Esophagus squamous epithelium (tissue), 5 donors: Measurements from ENCODE around the gene SHISA2. TPM values are rescaled to one million over a fixed set of nuclear protein-coding genes. Genes with fewer than 3 reads are reported as not detected.

Experiments
- DNase-seq: peaks from one replicate; lab custom pipeline; 2025; lab: John Stamatoyannopoulos, UW
- H3K27ac ChIP-seq, 4 donors: fragments of 200-600 bp; sonication (generic); one replicate each; pipeline ENCODE4 v1.5.1; 2016 to 2019; ENCODE audit warnings: mild to moderate bottlenecking in 1 of 4
- H3K27me3 ChIP-seq, 4 donors: fragments of 200-600 bp; sonication (generic); 1 replicate in 3 of 4; 2 replicates in 1 of 4; pipeline versions ENCODE4 v1.5.1 to v1.6.0; 2017 to 2021; ENCODE audit warnings: antibody characterized with exemption in 1 of 4
- H3K36me3 ChIP-seq, 3 donors: fragments of 200-600 bp; sonication (generic); one replicate each; pipeline ENCODE4 v1.5.1; 2016 to 2019
- H3K4me1 ChIP-seq, 3 donors: fragments of 200-600 bp; sonication (generic); one replicate each; pipeline ENCODE4 v1.5.1; 2017 to 2019
- H3K4me3 ChIP-seq, 4 donors: fragments of 200-600 bp; sonication (generic); 1 replicate in 3 of 4; 2 replicates in 1 of 4; pipeline ENCODE4 v1.5.1; 2016 to 2019; ENCODE audit warnings: mild to moderate bottlenecking in 2 of 4, moderate library complexity in 1 of 4
- H3K9me3 ChIP-seq, 3 donors: fragments of 200-600 bp; sonication (generic); one replicate each; pipeline ENCODE4 v1.5.1; 2016 to 2019
- CTCF ChIP-seq, 6 experiments: fragments of 450-650 bp in 4 of 6; fragments of 200-600 bp in 2 of 6; sonication (generic) in 2 of 6; IDR thresholded peaks; one replicate each; pipeline ENCODE4 v1.5.1; 2016 to 2019; ENCODE audit warnings: antibody characterized with exemption in 6 of 6, mild to moderate bottlenecking in 4 of 6, moderate library complexity in 4 of 6
- POLR2A ChIP-seq, 4 donors: fragments of 450-650 bp; IDR thresholded peaks; one replicate each; pipeline ENCODE4 v1.6.1; 2017; ENCODE audit warnings: antibody characterized with exemption in 4 of 4, mild to moderate bottlenecking in 4 of 4, moderate library complexity in 3 of 4
- WGBS, 2 donors: methylation state at CpG; one replicate each; pipeline ENCODE4 v1.1.5; 2018; 5-methylcytosine and 5-hydroxymethylcytosine counted together
- intact Hi-C: fragments of 100-400 bp; cut with DNase I; formaldehyde crosslinking; loops from one replicate; pipeline ENCODE4 v1.15.0; 2022
- total RNA-seq, 4 donors: library from RNA; depleted of rRNA; stranded (reverse); fragments of >200 nt; gene quantifications; one replicate each; pipeline ENCODE4 v1.1.0, GENCODE V29; 2016
- donor health status: DM: yes; HTN: yes; CAD: no.

SHISA2 gene
- total RNA-seq, 4 donors from 2014 or later: 0.23 to 0.38 TPM; not detected in 2

- intact Hi-C loops: no loop called here
- Histone ChIP-seq H3K36me3 (no peaks in the 10 kb centered on the region), H3K9me3 (no peaks in the 10 kb centered on the region), H3K4me1 (peaks cover 5 to 24% (median 11%) of the 10 kb centered on the region in 3 donors), H3K4me3 (no peak overlapping the region), H3K27me3 (peaks cover 6 to 75% (median 11%) of the 10 kb centered on the region in 4 donors), H3K27ac (no peak overlapping the region)
- DNase-seq: no peak
- TF ChIP-seq CTCF (IDR thresholded peaks at IDR 0.05) (no peak), POLR2A (IDR thresholded peaks at IDR 0.05) (no peak)
Observed at GRCh38 chr13:26054896-26055295, 3.1 kb upstream of the SHISA2 start.

- intact Hi-C loops: no loop called here
- Histone ChIP-seq H3K4me3 (no peak overlapping the region), H3K4me1 (peaks cover 5 to 34% (median 11%) of the 10 kb centered on the region in 3 donors), H3K27ac (no peak overlapping the region), H3K36me3 (no peaks in the 10 kb centered on the region), H3K27me3 (peaks cover 12 to 85% (median 13%) of the 10 kb centered on the region in 4 donors), H3K9me3 (no peaks in the 10 kb centered on the region)
- WGBS, 2 donors: 79 to 85% methylated on average over 6 of the region's 6 CpGs
- no peak for TF ChIP-seq CTCF (IDR thresholded peaks at IDR 0.05)
- TF ChIP-seq POLR2A (IDR thresholded peaks at IDR 0.05): no peak
- DNase-seq: no peak
Observed at GRCh38 chr13:26053418-26053980, 1.7 kb upstream of the SHISA2 start.

GRCh38 chr13:26052337-26052736 is 521 bp upstream of the SHISA2 start:
- TF ChIP-seq CTCF (IDR thresholded peaks at IDR 0.05): no peak
- no peak for TF ChIP-seq POLR2A (IDR thresholded peaks at IDR 0.05)
- H3K36me3 ChIP-seq: no peaks in the 10 kb centered on the region
- peaks cover 5 to 34% (median 11%) of the 10 kb centered on the region in 3 donors for H3K4me1 ChIP-seq
- H3K27me3 ChIP-seq: peaks cover 12 to 86% (median 16%) of the 10 kb centered on the region in 4 donors
- 34 to 70% methylated on average over 9 to 10 of the region's 10 CpGs for WGBS, 2 donors
- intact Hi-C loops: no loop called here
- peak overlapping the region in 3 of 4 donors; percentile 31 to 66 (median 51) for H3K4me3 ChIP-seq
- no peak for DNase-seq
- H3K9me3 ChIP-seq: no peaks in the 10 kb centered on the region
- no peak overlapping the region for H3K27ac ChIP-seq

- Histone ChIP-seq H3K27ac (peak overlapping the region in 1 of 4 donors; percentile 36), H3K4me1 (peaks cover 5 to 34% (median 11%) of the 10 kb centered on the region in 3 donors), H3K27me3 (peaks cover 12 to 87% (median 16%) of the 10 kb centered on the region in 4 donors), H3K9me3 (no peaks in the 10 kb centered on the region), H3K4me3 (peak overlapping the region; percentile 22 to 66 (median 41)), H3K36me3 (no peaks in the 10 kb centered on the region)
- intact Hi-C loops: no loop called here
- 0% methylated on average over 3 of the region's 45 CpGs; no CpG with 5 or more reads in 1 of the 2 donors for WGBS, 2 donors
- no peak for DNase-seq
- TF ChIP-seq CTCF (IDR thresholded peaks at IDR 0.05) (no peak), POLR2A (IDR thresholded peaks at IDR 0.05) (no peak)
Observed at GRCh38 chr13:26051231-26051656, 572 bp downstream of the SHISA2 start.

- no peak for DNase-seq
- TF ChIP-seq CTCF (IDR thresholded peaks at IDR 0.05) (no peak), POLR2A (IDR thresholded peaks at IDR 0.05) (no peak)
- Histone ChIP-seq H3K27ac (no peak overlapping the region), H3K27me3 (peaks cover 12 to 91% (median 16%) of the 10 kb centered on the region in 4 donors), H3K36me3 (no peaks in the 10 kb centered on the region), H3K9me3 (no peaks in the 10 kb centered on the region), H3K4me1 (peaks cover 5 to 34% (median 11%) of the 10 kb centered on the region in 3 donors), H3K4me3 (peak overlapping the region in 3 of 4 donors; percentile 31 to 66 (median 51))
- intact Hi-C loops: no loop called here
- 32% methylated on average over 15 of the region's 82 CpGs; no CpG with 5 or more reads in 1 of the 2 donors for WGBS, 2 donors
Observed at GRCh38 chr13:26050568-26051230, 1.1 kb downstream of the SHISA2 start.
